Activated CD4-positive, alpha-beta memory T cell treated with anti-CD3 and anti-CD28 coated beads for 36 hours (primary cell): ENCODE results near the gene GATAD2A. TPM values are rescaled to one million over a fixed set of nuclear protein-coding genes. Genes with fewer than 3 reads are reported as not detected.
"Not testable (repeated sequence)": the region's sequence is repeated elsewhere in the genome, so short reads cannot be mapped to it uniquely, and the experiment has no call there.

Source experiments
- CTCF ChIA-PET: fragments of 350-600 bp; sonication (Branson Sonifier 250); formaldehyde crosslinking; loops from one replicate; lab custom pipeline; 2021; ENCODE audit warnings: antibody characterized with exemption, inconsistent platforms; lab: Charles Lee
- POLR2A ChIA-PET: fragments of 350-600 bp; sonication (Branson Sonifier 250); formaldehyde crosslinking; loops from one replicate; lab custom pipeline; 2021; ENCODE audit warnings: antibody characterized with exemption; lab: Charles Lee
- DNase-seq: peaks from one replicate; pipeline ENCODE4 v3.0.0-alpha.2; 2020
- H3K27ac Mint-ChIP-seq: one replicate; pipeline ENCODE4 v1.8.0; 2021; ENCODE audit warnings: mixed read lengths
- H3K27me3 Mint-ChIP-seq: one replicate; pipeline ENCODE4 v1.8.0; 2021; ENCODE audit warnings: mixed read lengths
- H3K36me3 Mint-ChIP-seq: one replicate; pipeline ENCODE4 v1.8.0; 2021; ENCODE audit warnings: mixed read lengths
- H3K4me1 Mint-ChIP-seq: one replicate; pipeline ENCODE4 v1.8.0; 2021; ENCODE audit warnings: low read depth, mixed read lengths
- H3K4me3 Mint-ChIP-seq: one replicate; pipeline ENCODE4 v1.8.0; 2021; ENCODE audit warnings: mild to moderate bottlenecking, mixed read lengths
- H3K9me3 Mint-ChIP-seq: one replicate; pipeline ENCODE4 v1.8.0; 2021; ENCODE audit warnings: mixed read lengths
- intact Hi-C: fragments of 100-400 bp; cut with micrococcal nuclease; formaldehyde crosslinking; loops from one replicate; pipeline ENCODE4 v1.15.1; 2023
- total RNA-seq, 2 experiments: library from RNA; stranded (reverse); gene quantifications; one replicate each; pipeline ENCODE4 v1.2.3, GENCODE V29; 2021

GATAD2A gene
- total RNA-seq, 2 experiments from 2014 or later: 114 TPM

DNA sequence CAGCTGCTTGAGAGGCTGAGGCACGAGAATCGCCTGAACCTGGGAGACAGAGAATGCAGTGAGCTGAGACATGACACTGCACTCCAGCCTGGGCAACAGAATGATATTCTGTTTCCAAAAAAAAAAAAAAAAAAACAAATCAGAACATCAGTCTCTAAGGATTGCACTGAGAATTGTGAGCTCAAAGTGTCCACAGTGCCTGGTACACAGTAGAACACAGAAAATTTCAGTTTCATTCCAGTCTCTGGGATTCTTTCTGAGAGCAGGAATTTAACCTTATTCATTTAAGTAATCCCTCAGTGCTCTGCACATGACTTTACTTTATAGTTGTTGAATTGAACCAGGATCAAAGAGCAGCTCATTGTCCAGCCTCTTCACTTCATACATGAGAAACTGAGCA lies 25.9 kb upstream of the GATAD2A start:
- no peaks in the 10 kb centered on the region for H3K9me3 Mint-ChIP-seq
- no peak for DNase-seq
- no peak overlapping the region for H3K4me3 Mint-ChIP-seq
- no peaks in the 10 kb centered on the region for H3K36me3 Mint-ChIP-seq
- no peaks in the 10 kb centered on the region for H3K4me1 Mint-ChIP-seq
- CTCF ChIA-PET: interaction anchor here (0.6 to 1.8 kb wide), 2 partner anchors 111 to 133 kb away, joined by 3 to 5 read pairs; no protein-coding TSS in a partner anchor
- H3K27ac Mint-ChIP-seq: no peak overlapping the region
- POLR2A ChIA-PET: interaction anchor here (0.7 kb wide), 1 partner anchor 26 kb away, joined by 3 read pairs; the partner anchor contains the start of gene GATAD2A
- H3K27me3 Mint-ChIP-seq: no peaks in the 10 kb centered on the region
- intact Hi-C loops: no loop called here

DNA sequence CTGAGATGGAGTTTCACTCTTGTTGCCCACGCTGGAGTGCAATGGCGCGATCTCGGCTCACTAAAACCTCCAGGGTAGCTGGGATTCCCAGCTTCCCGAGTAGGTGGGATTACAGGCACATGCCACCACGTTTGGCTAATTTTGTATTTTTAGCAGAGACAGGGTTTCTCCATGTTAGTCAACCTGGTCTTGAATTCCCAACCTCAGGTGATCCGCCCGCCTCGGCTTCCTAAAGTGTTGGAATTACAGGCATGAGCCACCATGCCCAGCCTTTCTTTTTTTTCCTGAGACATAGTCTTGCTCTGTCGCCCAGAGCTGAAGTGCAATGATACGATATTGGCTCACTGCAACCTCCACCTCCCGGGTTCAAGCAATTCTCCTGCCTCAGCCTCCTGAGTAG lies 25.2 kb upstream of the GATAD2A start:
- H3K27me3 Mint-ChIP-seq, POLR2A ChIA-PET, H3K36me3 Mint-ChIP-seq, DNase-seq, H3K4me3 Mint-ChIP-seq, H3K9me3 Mint-ChIP-seq, H3K27ac Mint-ChIP-seq, intact Hi-C loops, H3K4me1 Mint-ChIP-seq: not testable (repeated sequence)
- CTCF ChIA-PET: interaction anchor here (1.8 kb wide), 1 partner anchor 110 kb away, joined by 5 read pairs; no protein-coding TSS in a partner anchor

DNA sequence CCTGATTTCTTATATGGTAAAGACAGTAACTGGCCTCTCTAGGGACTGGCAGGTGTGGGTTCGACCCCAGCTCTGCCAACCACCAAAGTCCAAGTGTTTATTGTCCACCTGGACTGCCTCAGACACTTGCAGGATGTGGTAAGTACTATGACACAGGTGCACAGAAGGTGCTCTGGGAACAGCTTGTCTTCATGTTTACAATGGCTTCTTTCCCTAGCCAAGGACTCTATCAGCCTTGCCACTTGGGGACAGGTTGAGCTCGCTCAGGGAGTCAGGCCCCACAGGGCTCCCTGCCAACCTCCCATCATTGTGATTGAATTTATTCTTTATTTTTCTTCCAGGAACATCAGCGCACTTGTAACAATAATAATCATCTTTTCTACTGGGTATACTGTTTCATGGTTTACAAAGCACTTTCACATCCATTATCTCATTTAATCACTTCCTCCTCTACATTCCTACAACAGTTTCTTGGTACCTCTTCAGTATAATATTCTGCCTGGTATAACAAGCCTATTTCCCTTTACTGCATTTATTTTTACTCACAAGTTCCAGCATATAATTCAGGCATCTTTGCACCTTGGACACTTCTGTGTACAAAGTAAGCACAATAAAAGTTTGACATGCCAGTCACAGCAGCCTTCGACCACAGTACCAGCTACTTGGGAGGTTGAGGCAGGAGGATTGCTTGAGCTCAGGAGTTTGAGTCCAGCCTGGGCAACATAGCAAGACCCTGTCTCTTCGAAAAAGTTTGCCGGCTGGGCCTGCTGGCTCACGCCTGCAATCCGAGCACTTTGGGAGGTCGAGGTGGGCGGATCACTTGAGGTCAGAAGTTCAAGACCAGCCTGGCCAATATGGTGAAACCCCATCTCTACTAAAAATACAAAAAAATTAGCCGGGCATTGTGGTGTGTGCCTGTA lies 24.2 kb upstream of the GATAD2A start:
- Mint-ChIP-seq H3K4me3 (no peak overlapping the region), H3K4me1 (no peaks in the 10 kb centered on the region), H3K27ac (no peak overlapping the region), H3K36me3 (no peaks in the 10 kb centered on the region), H3K27me3 (no peaks in the 10 kb centered on the region), H3K9me3 (no peaks in the 10 kb centered on the region)
- ChIA-PET CTCF (no interaction called here), POLR2A (no interaction called here)
- intact Hi-C loops: no loop called here
- no peak for DNase-seq

DNA sequence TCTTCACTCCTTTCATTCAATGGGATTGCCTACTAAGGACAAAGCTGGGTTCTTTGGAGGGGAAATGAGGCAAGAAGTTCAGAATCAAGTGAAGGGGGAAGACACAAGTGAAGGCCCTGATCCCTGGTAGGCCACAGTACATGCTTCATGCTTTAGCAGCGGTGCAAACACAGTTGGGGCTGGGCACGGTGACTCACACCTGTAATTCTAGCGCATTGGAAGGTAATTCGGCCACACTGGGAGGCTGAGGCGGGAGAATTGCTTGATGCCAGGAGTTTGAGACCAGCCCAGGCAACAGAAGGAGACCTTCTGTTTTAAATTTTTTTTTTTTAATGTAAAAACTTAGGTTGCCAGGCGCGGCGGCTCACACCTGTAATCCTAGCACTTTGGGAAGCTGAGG lies 23.4 kb upstream of the GATAD2A start:
- no peaks in the 10 kb centered on the region for H3K9me3 Mint-ChIP-seq
- intact Hi-C loops: no loop called here
- H3K4me1 Mint-ChIP-seq: peaks cover 5% of the 10 kb centered on the region
- ChIA-PET CTCF (interaction anchor here (1.1 kb wide), 1 partner anchor 108 kb away, joined by 3 read pairs; no protein-coding TSS in a partner anchor), POLR2A (no interaction called here)
- H3K36me3 Mint-ChIP-seq: no peaks in the 10 kb centered on the region
- H3K4me3 Mint-ChIP-seq: no peak overlapping the region
- no peak for DNase-seq
- H3K27ac Mint-ChIP-seq: no peak overlapping the region
- H3K27me3 Mint-ChIP-seq: no peaks in the 10 kb centered on the region

DNA sequence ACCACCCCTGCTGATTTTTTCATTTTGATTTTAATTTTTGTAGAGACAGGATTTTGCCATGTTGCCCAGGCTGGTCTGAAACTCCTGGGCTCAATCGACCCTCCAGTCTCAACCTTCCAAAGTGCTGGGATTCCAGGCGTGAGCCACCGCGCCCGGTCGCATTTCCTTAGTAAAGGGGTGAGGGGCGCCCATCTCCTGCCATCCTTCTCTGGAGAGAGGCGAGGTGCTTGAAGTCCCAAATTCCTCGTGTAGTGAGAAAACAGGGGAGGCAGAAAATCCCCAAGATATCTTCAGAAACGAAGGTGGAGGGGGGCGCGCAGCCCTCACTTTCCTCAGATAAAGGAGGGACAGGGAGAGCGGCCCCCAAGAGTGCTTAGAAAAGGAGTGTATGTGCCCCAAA lies 21.0 kb upstream of the GATAD2A start:
- Mint-ChIP-seq H3K9me3 (no peaks in the 10 kb centered on the region), H3K36me3 (peaks cover 2% of the 10 kb centered on the region), H3K27me3 (no peaks in the 10 kb centered on the region), H3K27ac (no peak overlapping the region), H3K4me1 (peaks cover 29% of the 10 kb centered on the region), H3K4me3 (peak overlapping the region; percentile 80)
- ChIA-PET POLR2A (interaction anchor here (1.6 kb wide), 2 partner anchors 11 to 21 kb away, joined by 5 to 12 read pairs; partner anchors contain the start of gene GATAD2A), CTCF (interaction anchor here (0.6 to 1.7 kb wide), 6 partner anchors 10 to 105 kb away, joined by 3 to 8 read pairs (median 4); no protein-coding TSS in a partner anchor)
- DNase-seq: no peak
- intact Hi-C loops: no loop called here

DNA sequence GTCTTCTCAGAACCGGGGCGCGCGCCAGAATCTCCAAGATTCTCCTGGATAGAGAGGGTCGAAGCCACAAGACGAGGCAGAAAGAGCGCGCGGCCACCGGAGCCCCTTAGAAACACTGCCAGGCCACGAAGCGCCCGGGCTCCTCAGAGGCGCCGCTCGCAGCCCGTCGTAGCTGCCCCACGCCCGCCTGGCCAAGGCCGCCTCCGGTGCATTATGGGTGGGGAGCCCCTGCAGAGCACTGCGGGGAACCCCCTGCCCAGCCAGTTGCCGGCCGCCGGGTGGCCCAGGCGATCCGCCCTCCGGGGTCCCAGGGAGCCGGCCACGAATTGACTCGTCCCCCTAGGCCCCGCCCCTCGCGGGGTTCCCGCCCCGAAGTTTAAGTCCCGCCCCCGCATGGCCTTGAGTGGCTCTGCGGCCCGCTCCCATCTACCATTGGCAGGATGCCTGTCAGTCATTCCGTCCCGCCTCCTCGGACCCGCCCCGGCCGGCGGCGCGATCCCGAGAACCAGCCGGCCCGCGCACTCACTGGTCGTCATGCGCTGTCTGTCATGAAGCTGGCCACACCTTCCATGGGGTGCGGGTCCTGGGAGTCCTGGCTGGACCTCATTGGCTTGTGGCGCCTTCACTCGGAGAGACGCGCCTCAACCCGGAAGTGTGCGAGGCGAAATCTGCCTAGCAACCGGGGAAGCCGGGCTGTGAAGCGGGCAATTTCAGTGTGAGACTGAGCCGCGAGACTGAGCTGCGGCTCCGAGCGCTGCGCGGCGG lies 20.2 kb upstream of the GATAD2A start:
- Mint-ChIP-seq H3K9me3 (no peaks in the 10 kb centered on the region), H3K4me1 (peaks cover 35% of the 10 kb centered on the region), H3K27ac (peak overlapping the region; percentile 85), H3K27me3 (no peaks in the 10 kb centered on the region), H3K36me3 (peaks cover 2% of the 10 kb centered on the region), H3K4me3 (peak overlapping the region; percentile 80)
- intact Hi-C loops: loop anchor here (1.0 kb wide), 5 partner anchors 20 to 104 kb away; partner anchors contain the start of genes GATAD2A, MAU2 and SUGP1
- DNase-seq: peak; percentile 100
- ChIA-PET POLR2A (interaction anchor here (0.6 to 1.6 kb wide), 5 partner anchors 12 to 75 kb away, joined by 3 to 12 read pairs (median 5); partner anchors contain the start of genes GATAD2A and MAU2), CTCF (interaction anchor here (0.6 to 1.7 kb wide), 8 partner anchors 11 to 105 kb away, joined by 3 to 8 read pairs (median 5); partner anchors contain the start of gene GATAD2A)

DNA sequence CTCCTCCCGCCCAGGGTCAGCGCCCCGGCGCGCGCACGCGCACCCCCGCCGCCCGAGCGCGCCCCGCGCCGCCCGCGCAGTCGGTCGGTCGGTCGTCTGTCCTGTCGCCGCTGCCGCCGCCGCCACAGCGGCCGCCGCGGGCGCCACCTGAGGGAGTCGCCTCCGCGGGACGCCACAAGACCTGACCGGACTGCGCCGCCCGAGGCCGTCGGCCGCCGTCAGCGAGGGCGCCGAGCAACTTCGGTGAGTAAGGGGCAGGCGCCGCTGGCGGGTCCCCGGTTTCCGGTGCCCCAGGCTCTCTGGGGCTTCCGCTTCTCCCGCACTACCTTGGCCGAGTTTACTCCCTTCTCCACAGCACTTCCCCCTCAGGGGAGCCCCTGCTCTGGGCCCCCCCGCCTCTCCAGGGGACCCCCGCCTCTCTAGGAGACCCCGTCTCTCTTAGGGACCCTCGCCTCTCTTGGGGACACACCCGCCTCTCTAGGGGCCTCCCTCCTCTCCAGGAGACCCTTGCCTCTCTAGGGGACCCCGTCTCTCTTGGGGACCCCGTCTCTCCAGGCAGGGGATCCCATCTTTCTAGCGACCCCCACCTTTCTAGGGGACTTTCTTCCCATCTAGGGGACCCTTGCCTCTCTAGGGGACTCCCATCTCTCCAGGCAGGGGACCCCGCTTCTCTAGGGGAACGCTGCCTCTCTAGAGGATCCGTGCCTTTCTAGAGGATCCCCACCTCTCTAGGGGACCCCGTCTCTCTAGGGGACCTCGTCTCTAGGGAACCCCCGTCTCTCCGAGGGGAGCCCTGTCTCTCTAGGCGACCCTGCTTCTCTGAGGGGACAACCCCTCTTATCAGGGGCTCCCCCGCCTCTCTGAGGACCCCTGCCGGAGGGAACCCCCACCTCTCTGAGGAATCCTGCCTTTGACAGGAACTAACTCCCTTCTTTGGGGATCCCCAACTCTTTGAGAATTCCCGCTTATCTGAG lies 19.3 kb upstream of the GATAD2A start:
- intact Hi-C loops: loop anchor here (1.0 kb wide), 5 partner anchors 19 to 103 kb away; partner anchors contain the start of genes GATAD2A, MAU2 and SUGP1
- Mint-ChIP-seq H3K27me3 (no peaks in the 10 kb centered on the region), H3K36me3 (peaks cover 2% of the 10 kb centered on the region), H3K9me3 (no peaks in the 10 kb centered on the region), H3K4me1 (peaks cover 43% of the 10 kb centered on the region), H3K4me3 (peak overlapping the region; percentile 83), H3K27ac (peak overlapping the region; percentile 85)
- POLR2A ChIA-PET: interaction anchor here (0.6 to 1.6 kb wide), 5 partner anchors 13 to 74 kb away, joined by 3 to 12 read pairs (median 5); partner anchors contain the start of genes GATAD2A and MAU2
- peak; percentile 73 for DNase-seq
- CTCF ChIA-PET: interaction anchor here (1.2 to 1.7 kb wide), 5 partner anchors 11 to 25 kb away, joined by 3 to 6 read pairs (median 5); partner anchors contain the start of gene GATAD2A

DNA sequence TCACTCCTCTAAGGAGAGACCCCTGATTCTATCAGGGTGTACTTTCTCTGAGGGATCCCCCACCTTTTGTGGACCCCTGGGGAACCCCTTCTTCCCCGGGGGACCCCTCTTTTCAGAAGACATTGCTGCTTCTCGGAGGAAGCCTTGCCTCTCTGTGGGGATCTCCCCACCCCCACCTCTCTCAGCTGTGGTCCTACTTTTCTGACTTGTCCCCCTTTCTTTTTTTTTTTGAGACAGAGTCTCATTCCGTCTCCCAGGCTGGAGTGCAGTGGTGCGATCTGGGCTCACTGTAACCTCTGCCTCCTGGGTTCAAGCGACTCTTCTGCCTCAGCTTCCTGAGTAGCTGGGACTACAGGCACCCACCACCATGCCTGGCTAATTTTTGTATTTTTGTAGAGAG lies 18.4 kb upstream of the GATAD2A start:
- ChIA-PET POLR2A (interaction anchor here (0.6 to 0.7 kb wide), 2 partner anchors 18 to 352 kb away, joined by 3 read pairs; partner anchors contain the start of gene GATAD2A), CTCF (no interaction called here)
- peaks cover 2% of the 10 kb centered on the region for H3K36me3 Mint-ChIP-seq
- intact Hi-C loops: no loop called here
- peaks cover 49% of the 10 kb centered on the region for H3K4me1 Mint-ChIP-seq
- H3K27me3 Mint-ChIP-seq: no peaks in the 10 kb centered on the region
- no peak for DNase-seq
- peak overlapping the region; percentile 83 for H3K4me3 Mint-ChIP-seq
- H3K9me3 Mint-ChIP-seq: no peaks in the 10 kb centered on the region
- H3K27ac Mint-ChIP-seq: peak overlapping the region; percentile 77

DNA sequence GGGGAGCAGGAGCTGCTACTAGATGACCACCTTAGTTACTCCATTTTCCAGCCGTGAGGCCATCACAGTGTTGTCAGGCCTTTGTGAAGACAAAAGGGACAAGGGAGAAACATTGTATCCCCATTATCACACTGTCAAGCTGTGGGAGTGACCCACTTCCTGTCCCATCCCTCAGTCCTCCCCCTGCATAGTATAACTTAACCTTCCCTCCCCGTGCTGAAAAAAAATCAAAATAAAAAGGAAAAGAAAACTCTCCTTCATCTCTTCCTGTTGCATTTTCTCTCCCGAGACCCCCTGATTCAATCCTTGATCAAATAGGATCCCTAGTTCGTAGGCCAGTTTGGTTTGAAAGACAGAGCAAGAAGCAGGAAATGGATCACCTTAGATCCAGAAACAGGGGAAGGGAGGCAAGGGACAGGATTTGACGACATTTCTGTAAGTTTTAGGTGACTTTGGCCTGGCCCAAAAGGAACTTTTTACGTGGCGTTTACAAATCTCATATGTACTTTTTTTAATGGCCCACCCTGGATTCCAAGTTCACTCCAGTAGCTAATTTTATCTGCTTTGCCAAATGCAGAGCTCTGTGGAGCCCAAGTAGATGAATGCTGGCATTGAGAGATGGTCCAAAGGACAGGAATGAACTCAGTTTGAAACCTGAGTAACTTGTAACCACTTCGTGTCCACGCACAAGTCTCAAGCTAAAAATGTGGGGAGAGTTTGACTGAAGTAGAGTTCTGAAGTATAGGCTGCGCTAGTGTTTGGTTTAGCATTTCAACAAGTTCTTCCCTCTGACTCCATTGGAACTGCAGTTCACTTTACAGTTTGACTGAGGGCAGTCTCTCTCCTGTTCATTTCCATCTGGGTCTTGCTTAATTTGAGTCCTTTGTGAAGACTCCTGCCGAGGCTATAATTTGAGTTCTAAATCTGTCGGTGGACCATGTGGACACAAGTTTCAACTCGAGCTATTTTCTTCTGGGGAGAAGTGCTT lies 16.6 kb upstream of the GATAD2A start:
- CTCF ChIA-PET: interaction anchor here (0.8 to 1.1 kb wide), 2 partner anchors 16 to 102 kb away, joined by 5 to 6 read pairs; partner anchors contain the start of gene GATAD2A
- H3K4me3 Mint-ChIP-seq: peak overlapping the region; percentile 83
- no peaks in the 10 kb centered on the region for H3K27me3 Mint-ChIP-seq
- H3K9me3 Mint-ChIP-seq: no peaks in the 10 kb centered on the region
- intact Hi-C loops: no loop called here
- H3K4me1 Mint-ChIP-seq: peaks cover 56% of the 10 kb centered on the region
- peak overlapping the region; percentile 26 for H3K27ac Mint-ChIP-seq
- DNase-seq: no peak
- H3K36me3 Mint-ChIP-seq: peaks cover 2% of the 10 kb centered on the region
- POLR2A ChIA-PET: interaction anchor here (1.2 kb wide), 1 partner anchor 17 kb away, joined by 4 read pairs; the partner anchor contains the start of gene GATAD2A

DNA sequence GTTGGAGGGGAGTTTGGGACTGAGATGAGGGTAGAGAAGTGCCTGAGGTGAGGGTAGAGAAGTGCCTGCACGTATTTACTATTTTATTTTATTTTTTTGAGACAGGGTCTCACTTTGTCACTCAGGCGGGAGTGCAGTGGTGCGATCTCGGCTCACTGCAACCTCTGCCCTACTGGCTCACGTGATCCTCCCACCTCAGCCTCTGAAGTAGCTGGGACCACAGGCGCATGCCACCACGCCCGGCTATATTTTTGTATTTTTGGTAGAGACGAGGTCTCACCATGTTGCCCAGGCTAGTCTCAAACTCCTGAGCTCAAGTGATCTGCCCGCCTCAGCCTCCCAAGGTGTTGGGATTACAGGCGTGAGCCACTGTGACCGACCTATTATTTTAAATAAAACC lies 15.8 kb upstream of the GATAD2A start:
- H3K27me3 Mint-ChIP-seq, H3K9me3 Mint-ChIP-seq, intact Hi-C loops, H3K36me3 Mint-ChIP-seq, CTCF ChIA-PET, DNase-seq, POLR2A ChIA-PET, H3K27ac Mint-ChIP-seq, H3K4me3 Mint-ChIP-seq: not testable (repeated sequence)
- peaks cover 64% of the 10 kb centered on the region for H3K4me1 Mint-ChIP-seq
